Left lobe of liver (tissue), 2 donors: ENCODE results near the gene PGM2. TPM values are rescaled to one million over a fixed set of nuclear protein-coding genes. Genes with fewer than 3 reads are reported as not detected.
A peak's percentile ranks its signal among the peaks of the same experiment; 100 is the strongest.

Source experiments
- ATAC-seq: fragments of 200-7000 bp; cut with Tn5 transposase; one replicate; pipeline ENCODE4 v1.9.1; 2020; ENCODE audit warnings: mild to moderate bottlenecking, moderate library complexity
- DNase-seq: peaks from one replicate; pipeline ENCODE4 v3.0.0-alpha.2; 2020; ENCODE audit warnings: low spot score
- total RNA-seq: library from RNA; stranded (reverse); gene quantifications from one replicate; pipeline ENCODE4 v1.2.1, GENCODE V29; 2021
- donor health status: DM: no; HTN: no; CAD: no; lungs with moderate emphysema.
- donor health status: DM: no; HTN: yes; CAD: no.

PGM2 gene
- total RNA-seq, 1 donor from 2014 or later, result 6.2 TPM

DNA sequence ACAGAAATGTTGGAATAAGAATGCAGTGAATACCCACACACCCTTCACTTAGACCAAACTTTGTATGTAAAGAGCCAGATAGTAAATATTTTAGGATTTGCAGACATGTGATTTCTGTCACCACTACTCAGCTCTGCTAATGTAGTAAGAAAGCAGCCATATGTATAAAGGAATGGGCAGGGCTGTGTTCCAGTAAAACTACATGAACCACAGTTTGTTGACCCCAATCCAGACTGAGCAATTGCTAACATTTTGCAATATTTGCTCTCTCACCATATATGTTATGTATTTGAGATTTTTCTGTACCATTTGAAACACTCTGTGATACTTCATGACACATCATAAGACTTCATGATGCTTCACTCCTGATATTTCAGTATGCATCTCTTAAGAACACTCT lies 32.4 kb downstream of the PGM2 start:
- DNase-seq (no peak), ATAC-seq (no peak)

DNA sequence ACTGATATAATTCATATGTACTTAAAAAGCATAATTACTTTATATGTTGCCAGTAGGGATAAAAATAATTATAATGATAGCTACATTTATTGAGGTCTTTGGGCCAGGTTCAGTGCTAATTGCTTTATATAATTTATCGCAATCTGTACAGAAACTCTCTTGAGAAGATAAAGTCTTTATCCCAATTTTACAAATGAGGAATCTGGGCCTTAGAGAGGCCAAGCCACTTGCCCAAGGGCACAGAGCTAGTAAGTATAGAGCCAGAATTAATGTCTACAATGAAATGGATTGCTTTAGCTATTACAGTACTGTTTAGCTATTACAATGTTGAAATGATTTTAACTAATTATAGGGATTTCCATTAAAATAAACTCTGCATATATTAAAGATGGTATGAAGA lies 33.8 kb downstream of the PGM2 start:
- no peak for ATAC-seq

DNA sequence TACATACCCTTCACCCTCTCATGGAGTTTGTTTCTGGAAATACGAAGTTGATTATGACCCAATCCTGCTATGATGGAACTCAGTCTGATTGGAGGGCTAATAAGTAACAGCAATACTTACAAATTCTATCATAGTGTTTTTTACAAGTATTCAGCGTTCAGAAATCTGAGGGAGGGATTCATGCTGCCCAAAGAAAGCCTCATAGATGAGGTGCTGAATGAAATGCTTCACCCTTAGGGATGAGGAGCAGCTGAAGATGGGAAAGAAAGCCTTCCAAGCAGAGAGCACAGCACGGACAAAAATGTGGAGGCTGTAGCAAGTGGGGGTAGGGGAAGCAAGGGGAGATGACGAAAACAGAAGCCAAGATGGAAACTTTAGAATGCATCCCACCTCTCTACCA lies 36.5 kb downstream of the PGM2 start:
- DNase-seq, result no peak
- no peak for ATAC-seq

More for the DNA sequence above, 33.8 kb downstream of the PGM2 start:
- DNase-seq, result no peak

DNA sequence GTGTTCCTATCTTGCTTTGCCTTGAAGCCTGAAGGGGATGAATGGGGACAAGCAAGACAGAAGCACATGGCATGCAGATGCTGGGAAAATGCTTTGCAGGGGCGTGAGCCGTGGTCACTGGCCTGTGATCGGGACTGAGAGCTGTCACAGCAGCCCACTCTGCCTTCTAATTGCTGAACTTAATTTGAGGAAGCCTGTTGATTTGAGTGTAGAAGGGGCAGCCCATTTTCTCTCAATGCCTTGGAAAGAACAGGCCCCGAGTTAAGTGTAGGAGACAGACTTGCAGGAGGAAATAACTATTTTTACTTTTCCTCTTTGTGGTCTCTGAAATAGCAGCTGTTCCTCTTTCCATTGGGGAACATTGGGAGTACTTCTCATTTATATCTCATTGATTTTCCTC lies 38.3 kb downstream of the PGM2 start:
- DNase-seq, result no peak
- ATAC-seq, result no peak

DNA sequence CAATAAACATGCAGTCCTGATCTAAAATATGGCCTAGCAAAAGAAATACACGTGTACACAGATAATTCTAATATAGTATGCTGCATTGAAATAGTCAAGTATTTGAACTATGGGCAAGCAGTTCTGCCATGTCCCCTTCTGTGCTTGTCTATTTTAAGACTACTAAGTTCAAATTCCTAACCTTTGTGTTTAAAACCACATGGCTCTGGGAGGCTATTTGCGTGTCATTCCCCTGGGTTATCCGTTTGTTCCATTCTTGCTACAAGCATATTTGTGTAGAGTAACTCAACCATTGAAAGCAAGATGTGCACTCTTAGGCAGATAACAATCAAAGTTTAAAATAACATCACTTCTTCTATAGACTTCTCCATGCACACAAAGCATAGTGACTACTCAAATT lies 39.0 kb downstream of the PGM2 start:
- peak; percentile 29 for ATAC-seq
- DNase-seq, result no peak

DNA sequence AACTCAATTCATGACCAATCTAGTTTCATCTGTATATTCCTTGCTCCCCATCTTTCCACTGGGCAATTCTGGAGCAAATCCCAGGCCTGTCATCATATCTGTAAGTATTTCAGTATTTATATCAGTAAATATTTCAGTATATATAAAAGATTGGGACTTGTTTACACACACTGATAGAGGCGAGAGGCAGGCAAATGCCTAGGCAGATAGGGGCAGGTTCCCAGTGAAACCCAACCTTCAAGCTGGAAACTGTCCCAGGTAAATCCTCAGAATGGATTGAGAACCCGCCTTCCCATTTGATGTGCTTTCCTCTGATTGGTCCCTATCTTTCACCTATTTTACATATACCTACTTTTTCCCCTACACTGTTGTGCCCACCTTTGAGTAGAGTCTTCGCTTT lies 40.6 kb downstream of the PGM2 start:
- ATAC-seq (no peak), DNase-seq (no peak)

DNA sequence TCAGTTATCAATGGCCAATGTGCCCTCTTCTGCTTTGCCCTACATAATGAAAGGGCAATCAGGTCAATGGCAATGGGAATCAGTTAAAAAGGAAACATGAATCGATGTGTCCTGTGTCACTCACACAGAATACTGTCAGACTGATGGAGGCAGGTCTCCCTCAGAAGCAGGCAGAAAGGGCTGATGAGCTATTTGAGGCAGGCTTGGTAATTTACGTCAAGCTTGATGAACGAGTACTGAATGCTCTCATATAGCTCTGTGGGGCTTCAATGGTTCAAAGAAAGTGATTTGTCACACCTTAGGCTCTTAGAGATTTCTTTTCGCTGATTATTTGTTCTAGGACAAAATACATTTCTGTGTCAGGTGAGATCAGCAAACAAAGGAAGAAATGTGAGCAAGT lies 41.8 kb downstream of the PGM2 start:
- DNase-seq, result no peak
- no peak for ATAC-seq

DNA sequence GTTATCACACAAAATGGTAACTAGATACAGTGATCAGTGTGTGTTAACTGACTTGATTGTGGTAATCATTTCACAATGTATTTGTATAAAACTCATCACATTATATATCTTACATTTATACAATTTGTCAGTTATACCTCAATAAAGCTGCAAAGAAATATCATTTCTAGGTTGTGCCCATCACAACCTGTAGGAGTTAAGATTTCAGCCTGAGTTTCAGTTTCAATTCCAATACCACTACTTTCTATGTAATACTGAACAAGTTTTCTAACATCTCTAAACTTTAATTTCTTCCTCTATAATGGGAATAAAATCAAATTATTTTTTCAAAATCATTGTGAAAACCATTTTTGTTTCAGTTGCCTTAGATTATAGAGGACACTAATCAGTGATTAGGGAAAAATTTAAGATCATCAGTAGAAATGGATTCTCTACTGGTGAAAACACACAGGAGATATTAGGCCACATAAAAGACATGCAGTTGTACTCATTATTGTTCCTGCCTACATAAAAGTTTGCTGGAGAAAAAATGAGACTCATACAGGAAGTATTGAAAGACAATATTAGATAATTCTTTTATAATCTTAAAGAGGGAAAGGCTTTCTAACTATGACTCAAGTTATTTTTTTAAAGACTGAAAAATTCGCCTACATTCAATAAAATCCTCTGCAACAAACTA lies 46.0 kb downstream of the PGM2 start:
- ATAC-seq, result no peak

DNA sequence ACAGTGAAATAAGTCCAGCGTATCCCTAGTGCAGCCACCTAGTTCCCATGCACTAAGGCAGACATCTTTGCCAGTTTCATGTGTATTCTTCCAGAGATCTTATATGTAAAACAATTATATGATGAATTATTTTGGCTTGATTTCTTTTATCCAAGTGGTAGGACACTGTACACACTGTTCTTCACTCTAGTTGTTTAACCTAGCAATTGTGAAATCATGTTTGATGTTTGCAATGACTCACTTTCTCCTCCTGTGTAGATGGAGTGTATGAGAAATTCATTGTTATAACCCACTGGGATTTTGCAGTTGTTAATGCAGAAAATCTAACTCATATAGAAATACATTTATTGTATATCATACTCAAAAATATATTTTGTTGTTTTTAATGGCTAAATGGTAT lies 46.9 kb downstream of the PGM2 start:
- ATAC-seq (peak; percentile 78), DNase-seq (no peak)

More for the DNA sequence above, 46.0 kb downstream of the PGM2 start:
- no peak for DNase-seq

DNA sequence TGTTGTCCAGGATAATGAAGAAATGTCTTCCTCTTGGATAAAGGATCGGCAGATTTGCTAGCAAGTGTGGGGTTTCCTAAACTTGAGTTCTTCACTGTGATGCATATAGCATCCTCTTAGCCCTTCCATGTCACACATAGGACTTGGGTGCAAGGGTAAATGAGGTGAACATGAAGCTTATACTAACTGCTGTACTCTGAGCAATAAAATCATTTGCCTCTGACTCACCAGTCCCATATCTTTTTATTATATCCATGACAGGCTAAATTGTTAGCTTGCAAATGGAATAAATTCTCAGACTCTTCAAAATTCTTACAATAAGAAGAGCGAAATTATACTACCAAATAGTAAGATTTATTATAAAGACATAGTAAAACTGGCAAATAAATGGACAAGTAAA lies 49.7 kb downstream of the PGM2 start:
- ATAC-seq, result no peak
- DNase-seq, result no peak

DNA sequence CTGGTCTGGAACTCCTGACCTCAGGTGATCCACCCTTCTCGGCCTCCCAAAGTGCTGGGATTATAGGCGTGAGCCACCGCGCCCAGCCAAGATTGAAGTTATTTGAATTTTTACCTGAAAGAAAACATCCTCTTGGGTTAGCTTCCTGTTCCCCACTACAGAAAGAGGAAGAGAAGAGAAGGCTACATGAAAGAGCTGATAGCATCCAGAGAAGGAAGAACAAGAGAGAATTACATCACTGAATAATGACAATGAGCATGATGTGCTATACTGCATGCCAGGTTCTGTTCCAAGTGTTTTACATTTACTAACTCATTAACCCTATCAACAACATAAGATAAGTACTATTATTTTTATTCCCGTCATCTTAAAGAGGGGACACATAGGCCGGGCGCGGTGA lies 52.9 kb downstream of the PGM2 start:
- no peak for ATAC-seq
- DNase-seq, result no peak

DNA sequence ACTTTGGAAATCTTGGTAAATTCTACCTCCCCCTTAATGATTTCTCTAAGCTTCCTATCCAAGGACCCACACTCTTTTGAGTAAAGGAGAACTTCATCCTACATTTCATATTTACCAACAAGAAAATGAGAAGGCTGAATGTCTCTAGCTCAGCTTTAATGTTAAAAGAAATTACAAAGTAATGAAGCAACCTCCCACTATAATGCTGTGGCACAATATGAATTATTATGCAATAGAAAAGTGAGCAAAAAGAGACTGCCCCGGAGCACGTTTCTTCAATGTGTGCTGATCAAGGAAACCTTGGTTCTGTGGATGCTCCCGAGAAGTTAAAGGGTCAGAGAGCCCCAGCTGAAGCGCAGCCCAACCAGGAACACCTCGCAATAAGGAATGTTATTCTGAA lies 55.3 kb downstream of the PGM2 start:
- ATAC-seq (no peak), DNase-seq (no peak)

DNA sequence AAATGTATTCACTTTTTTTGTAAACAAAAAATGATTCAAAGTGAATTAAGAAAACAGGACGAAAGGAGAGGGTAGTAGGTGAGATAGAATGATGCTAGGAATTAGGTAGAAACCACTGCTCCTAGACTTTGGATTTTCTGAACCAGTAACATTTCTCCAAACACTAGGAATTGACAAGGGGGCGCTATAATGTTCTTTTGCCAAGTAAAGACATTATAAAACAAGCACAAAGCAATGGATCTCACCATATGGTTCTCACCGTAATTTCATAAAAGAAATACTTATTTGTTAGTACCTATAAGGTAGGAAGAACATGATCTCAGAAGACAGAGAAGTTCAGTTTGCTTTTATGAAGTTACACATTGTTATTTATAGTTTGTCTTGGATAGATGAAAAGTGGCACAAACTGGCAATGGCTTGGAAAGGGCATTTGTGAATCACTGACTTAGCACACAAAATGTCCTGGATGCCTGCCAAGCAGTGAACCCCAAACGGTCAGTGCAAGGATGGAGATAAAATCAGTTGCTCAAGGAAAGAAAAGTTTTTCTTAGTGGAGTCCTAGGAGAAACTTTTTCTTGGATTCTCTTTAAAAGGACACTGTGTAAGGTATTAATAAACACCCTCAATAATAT lies 56.3 kb downstream of the PGM2 start:
- no peak for DNase-seq
- ATAC-seq, result no peak

DNA sequence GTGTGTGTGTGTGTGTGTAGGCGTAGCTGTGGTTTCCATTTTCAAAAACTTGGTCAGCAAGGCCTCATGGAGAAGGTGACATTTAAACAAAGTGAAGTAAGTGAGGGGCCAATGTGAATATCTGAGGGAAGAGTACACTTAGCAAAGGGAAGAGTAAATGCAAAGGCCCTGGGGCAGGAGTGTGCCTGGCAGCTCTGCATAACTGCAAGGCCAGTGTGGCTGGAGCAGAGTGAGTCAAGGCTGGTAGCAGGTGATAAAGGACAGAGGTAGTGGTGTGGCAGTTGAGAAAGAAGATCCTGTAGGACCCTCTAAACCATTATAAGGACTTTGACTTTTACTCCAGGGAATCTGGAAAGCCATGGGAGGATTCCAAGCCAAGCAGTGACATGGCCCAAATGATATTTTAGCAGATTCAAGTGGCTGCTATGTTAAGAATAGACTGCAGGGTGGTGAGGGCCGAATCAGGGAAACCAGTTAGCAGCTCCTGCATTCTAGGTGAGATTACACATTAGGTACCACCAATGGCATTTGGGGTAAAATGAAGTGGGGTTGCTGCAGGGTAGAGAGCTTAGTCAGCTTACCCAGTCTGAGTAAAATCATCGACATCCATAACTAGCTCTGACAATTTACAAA lies 58.5 kb downstream of the PGM2 start:
- ATAC-seq (no peak), DNase-seq (no peak)

DNA sequence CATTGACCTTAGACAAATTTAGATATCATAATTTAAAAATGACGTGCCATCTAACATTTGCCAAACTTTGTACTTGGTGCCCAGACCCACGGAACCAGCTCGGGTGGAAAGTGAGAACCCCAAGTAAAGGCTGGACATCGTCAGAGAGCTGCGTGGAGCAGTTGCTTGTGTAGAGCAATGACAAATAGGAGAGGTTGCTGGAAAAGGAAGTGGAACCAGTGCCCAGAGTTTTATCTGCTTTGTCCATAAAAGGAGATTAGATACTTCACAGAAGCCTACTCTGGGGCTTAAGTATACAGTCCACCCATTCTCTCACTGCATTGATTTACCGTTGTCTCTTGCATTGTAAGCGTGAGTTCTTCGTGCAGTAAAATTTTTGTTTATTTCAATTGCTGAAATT lies 59.0 kb downstream of the PGM2 start:
- peak; percentile 5 for ATAC-seq
- no peak for DNase-seq

DNA sequence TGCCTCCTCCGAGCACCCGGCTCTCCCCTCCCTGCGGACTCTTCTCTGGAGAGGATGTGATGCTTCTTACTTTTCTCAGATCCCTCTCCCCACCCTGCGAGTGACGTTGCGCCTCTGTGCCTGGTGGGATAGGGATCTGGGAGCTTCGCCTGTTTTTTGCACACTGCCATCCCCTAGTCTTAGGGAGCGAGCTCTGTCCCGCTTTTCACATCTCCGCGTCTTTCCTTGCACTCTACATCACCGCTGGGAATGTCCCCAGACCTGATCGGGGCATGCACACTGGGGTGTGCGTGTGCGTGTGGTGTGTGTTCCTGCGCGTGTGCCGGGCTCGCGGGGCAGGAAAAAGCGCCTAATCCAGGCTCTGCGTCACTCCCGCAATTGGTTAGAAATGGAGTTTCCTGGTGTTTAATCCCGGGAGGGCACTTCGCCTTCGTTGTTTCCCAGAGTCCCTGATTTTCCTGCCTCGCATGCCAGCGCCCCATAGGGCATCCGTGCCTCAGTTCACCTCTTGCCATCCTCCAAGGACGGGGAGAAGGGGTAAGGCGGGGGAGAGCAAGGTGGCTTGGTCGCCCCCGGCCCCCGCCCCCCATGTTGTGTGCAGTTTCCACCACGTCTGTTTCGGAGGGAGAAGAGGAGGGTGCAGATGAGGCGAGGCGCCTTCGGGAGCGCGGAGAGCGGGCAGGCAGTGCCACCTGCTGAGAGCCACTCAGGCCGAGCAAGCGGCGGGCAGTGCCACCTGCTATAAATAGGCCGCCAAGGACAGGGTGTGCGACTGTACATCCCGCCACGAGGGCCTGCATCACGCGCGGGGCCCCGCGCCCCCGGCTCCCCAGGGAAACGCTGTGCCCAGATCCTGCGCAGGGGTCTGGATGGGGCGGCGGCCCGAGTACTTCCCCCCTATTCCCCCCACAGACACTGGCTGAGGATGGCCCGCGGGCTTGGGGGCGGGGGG lies 63.6 kb downstream of the PGM2 start:
- peak; percentile 87 for ATAC-seq
- peak; percentile 79 for DNase-seq

DNA sequence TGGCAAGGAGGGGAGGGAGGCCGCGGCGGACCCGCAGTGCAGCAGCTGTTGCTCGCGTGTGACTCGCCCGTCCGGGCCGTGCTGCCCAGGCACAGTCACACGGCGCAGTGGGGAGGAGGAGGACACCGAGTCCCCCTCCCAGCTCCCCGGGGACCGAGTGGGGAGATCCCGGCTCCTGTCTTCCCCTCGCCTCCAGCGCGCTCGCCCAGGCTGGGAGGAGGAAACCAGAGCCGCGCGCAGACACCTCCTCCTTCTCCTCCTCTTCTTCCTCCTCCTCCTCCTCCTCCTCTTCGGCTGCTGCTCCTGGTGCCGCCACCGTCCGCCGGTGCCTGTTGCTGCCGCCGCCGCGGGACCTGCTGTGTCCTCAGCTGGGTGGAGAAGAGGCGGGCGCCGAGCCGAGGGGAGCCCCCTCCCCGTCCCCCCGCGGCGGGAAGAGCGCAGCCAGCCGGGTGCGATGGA lies 64.3 kb downstream of the PGM2 start, which contains the start of gene TBC1D1:
TBC1D1 (plus strand) TSS at position 284 of the 459 bp plus-strand sequence. CDS start 11,012 bp downstream, outside the sequence.
- ATAC-seq (peak; percentile 68), DNase-seq (peak; percentile 61)

DNA sequence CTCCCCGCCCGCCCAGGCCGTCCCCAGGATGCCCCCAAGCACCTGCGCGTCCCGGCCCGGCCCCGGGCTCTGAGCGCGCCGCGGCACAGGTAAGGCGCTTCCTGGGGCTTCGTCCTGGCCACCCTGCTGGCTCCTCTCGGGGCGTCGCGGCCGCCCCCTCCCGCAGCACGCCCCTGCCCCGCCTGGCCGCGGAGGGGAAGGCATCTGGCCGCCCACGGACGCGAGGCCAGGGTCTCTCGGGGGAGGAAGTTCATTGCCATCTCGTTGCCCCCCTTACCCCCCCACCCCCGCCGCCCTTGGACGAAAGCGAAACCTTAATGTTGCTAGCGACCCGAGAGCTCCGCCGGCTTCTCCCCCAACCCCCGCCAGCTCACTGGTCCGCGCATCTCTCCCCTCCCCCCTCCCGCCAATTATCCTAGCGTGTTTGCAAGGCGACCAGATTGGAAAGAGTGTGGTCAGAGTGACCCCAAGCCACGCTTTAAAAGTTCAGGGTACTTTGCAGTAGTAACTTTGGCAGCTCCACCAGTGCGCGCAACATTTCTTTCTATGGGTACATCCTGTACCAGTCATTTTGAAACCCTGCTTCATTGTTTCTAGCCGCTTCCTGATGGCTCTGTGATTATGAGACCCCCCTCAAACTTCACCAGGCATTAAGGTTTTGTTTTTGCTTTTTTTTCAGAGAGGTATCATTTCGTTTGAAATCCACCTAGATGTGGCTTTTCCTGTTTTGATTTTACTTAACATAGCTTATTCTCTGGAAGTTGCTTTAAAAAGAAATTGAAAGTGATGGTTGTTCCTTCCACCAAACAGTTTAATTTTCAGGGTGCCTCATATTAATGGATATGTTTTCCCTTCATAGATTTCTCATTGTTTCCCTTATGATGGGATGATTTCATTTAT lies 65.0 kb downstream of the PGM2 start:
- DNase-seq (peak; percentile 59), ATAC-seq (peak; percentile 59)

DNA sequence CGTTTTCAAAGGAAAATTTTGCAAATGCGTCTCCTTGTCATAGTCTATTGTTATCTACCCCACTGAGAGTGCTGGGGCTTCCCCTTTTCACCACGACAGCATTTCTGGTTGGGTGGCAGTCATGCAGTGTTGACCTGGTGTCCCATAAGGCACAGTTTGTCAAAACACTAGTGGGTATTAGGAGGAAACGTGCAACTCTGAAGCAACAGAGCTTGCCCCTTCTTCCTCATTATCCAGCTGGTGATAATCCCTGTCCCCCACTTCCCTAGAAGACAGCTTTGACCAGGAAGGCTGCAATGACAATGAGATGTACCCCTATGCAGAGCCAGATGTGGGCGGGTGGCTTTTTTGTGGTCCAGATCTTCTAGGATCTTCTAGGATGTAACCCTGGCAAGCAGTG lies 66.2 kb downstream of the PGM2 start:
- DNase-seq (no peak), ATAC-seq (no peak)

DNA sequence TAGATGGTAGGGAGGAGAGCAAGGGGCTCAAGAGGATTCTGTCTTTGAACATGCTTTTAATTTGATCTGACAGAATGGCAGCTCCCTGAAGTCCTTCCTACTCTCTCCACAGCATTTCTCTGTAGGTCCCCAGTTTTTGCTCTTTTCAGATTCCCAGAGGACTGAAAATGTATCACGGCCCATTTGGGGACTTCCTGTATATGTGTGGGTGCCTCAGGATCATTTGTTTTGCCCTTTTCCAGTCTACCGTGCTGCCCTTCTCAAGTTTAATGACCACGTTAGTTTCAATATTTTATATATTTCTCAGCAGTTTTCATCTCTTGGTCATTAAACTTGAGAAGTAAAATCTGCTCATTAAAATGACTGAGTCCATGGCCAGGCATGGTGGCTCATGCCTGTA lies 66.7 kb downstream of the PGM2 start:
- no peak for ATAC-seq
- DNase-seq, result no peak
